HFF-Myc (cell line): ENCODE measurements around the gene AXIN1.

ENCODE experiments used
- DNase-seq: peaks from one replicate; pipeline ENCODE4 v3.0.0-alpha.2; 2011; ENCODE audit warnings: low read depth; ENCODE audit errors: extremely low read depth
- H3K4me3 ChIP-seq: replicated peaks from 2 replicates; pipeline ENCODE4 v1.5.1; 2011; ENCODE audit warnings: low read depth, mild to moderate bottlenecking, control low read depth, low read length
- TF ChIP-seq, protein P1 (sequence below): IDR thresholded peaks from 2 replicates; pipeline ENCODE4 v1.5.1; 2012; ENCODE audit warnings: mild to moderate bottlenecking, low read depth, low read length, control low read depth; ENCODE audit errors: missing control alignments

The AXIN1 gene

DNA sequence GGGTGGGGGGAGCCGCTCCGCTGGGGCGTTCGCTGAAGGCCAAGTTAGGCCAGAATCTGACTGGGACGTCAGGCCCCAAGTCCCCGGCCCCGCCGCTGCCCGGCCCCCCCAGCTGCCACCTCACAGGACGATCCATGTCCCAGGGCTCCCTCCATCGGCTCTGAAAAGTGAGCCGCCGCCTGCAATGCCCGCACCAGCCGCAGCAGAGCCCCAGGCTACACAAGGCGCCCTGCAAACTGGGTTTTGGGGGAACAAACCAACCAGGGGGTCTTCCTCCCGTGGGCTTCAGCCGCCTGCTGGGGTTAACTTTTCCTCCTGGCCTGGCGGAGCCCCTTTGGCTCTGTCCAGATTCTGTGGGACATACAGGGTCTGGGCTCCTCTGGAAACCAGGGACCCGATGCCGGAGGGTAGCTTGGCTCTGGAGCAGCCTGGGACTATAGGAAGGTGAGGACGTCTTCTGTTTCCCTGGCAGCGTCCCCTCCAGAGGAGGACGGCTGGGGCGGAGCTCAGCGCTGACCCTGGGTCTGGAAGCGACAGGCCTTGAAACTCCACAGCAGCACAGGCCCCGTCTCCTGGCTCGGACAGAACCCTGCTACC, 45.3 kb upstream of the AXIN1 start:
- TF ChIP-seq, protein P1, sequence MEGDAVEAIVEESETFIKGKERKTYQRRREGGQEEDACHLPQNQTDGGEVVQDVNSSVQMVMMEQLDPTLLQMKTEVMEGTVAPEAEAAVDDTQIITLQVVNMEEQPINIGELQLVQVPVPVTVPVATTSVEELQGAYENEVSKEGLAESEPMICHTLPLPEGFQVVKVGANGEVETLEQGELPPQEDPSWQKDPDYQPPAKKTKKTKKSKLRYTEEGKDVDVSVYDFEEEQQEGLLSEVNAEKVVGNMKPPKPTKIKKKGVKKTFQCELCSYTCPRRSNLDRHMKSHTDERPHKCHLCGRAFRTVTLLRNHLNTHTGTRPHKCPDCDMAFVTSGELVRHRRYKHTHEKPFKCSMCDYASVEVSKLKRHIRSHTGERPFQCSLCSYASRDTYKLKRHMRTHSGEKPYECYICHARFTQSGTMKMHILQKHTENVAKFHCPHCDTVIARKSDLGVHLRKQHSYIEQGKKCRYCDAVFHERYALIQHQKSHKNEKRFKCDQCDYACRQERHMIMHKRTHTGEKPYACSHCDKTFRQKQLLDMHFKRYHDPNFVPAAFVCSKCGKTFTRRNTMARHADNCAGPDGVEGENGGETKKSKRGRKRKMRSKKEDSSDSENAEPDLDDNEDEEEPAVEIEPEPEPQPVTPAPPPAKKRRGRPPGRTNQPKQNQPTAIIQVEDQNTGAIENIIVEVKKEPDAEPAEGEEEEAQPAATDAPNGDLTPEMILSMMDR = no peak
- peak overlapping the region; percentile 48 for H3K4me3 ChIP-seq
- peak; percentile 17 for DNase-seq

- TF ChIP-seq, protein P1 = no peak
- DNase-seq = no peak
- peak within 1 kb of the TSS; percentile 48 for H3K4me3 ChIP-seq
Measured at GRCh38 chr16:397135-397661, 44.7 kb upstream of the AXIN1 start, which contains the start of gene NME4. TSS of gene NME4 (plus strand) at chr16:397199. CDS start at chr16:397223, 24 bp downstream.

- peak overlapping the region; percentile 48 for H3K4me3 ChIP-seq
- TF ChIP-seq, protein P1 = no peak
- no peak for DNase-seq
Measured at GRCh38 chr16:396605-397004, 44.1 kb upstream of the AXIN1 start.

DNA sequence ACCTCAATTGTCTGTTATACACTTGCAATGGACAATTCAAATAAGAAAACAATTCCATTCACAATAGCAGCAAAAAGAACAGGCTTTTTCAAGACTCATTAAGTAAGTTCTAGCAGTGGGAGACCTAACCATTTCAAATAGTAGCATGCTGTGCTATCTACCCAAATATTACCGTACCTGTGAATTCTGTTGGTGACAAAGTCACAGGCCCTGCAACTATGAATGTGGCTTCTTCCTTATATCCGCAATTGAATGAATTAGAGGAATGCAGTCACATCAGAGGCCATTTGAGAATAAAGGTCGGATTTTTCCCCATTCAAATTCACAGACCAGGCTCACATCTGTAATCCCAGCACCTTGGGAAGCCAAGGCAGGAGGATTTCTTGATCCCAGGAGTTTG, 43.7 kb upstream of the AXIN1 start:
- TF ChIP-seq, protein P1 = no peak
- DNase-seq = no peak
- H3K4me3 ChIP-seq = peak overlapping the region; percentile 48

- TF ChIP-seq, protein P1 = no peak
- no peak overlapping the region for H3K4me3 ChIP-seq
- DNase-seq = no peak
Measured at GRCh38 chr16:392450-393030, 40.0 kb upstream of the AXIN1 start.

DNA sequence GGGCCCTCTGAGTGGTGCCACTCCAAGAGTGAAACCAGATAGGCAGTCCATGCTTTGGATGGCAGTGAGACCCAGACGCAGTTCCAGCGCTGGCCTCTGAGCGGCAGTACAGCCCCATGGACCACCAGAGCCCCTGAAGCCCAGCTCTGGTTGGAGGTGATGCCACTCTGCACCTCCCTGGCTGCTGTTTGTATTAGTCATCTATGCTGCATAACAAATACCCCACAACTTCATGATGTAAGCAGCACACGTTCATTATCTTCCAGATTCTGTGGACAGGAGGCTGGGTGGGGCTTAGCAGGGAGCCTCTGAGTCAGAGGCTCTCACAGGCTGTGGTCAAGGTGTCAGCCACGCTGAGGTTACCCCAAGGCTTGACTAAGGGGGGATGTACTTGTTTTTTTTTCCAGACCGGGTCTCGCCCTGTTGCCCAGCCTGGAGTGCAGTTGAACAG, 39.4 kb upstream of the AXIN1 start:
- peak; percentile 65 for DNase-seq
- no peak overlapping the region for H3K4me3 ChIP-seq
- TF ChIP-seq, protein P1 = peak; percentile 94
